Erythroblast (primary cell): ENCODE measurements around the gene POR.
"Not testable (repeated sequence)": the region's sequence is repeated elsewhere in the genome, so short reads cannot be mapped to it uniquely, and the experiment has no call there.

Experiments
- DNase-seq, 2 experiments: peaks; one replicate each; lab custom pipeline; 2025; lab: John Stamatoyannopoulos, UW
- GATA1 ChIP-seq: IDR thresholded peaks from 2 replicates; pipeline ENCODE4 v1.6.1; 2011; ENCODE audit warnings: low read depth, mild to moderate bottlenecking, control low read depth, low read length, moderate library complexity
- POLR2A ChIP-seq: IDR thresholded peaks from 2 replicates; pipeline ENCODE4 v1.6.1; 2011; ENCODE audit warnings: mild to moderate bottlenecking, low read length

POR gene

DNA sequence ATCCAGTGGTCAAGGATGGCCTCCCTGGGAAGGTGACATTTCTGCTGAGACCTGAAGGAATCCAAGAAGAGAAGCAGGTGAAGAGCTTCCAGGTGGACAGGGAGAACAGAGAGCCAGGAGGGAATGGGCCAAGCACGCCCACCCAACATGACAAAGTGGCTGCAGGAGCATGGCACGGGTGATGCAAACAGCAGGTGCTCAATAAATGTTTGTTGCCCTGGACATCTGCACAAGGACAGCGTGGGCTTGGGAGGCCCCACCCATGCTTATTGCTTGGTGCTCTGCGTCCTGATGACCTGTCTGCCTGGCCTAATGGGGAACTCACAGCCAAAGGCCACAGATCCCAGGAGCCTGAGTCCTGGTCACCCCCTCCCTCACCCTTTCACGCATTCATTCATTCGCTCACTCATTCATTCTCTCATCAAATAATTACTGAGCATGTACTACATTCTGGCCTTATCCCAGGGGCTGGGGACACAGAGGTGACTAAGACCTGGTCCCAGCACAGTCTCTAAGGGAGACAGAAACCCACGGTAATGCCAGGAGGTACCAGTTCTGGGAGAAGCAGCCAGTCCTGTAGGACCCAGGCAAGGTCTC lies 23.0 kb upstream of the POR start:
- no peak for DNase-seq
- TF ChIP-seq POLR2A (peak; percentile 21), GATA1 (no peak)

DNA sequence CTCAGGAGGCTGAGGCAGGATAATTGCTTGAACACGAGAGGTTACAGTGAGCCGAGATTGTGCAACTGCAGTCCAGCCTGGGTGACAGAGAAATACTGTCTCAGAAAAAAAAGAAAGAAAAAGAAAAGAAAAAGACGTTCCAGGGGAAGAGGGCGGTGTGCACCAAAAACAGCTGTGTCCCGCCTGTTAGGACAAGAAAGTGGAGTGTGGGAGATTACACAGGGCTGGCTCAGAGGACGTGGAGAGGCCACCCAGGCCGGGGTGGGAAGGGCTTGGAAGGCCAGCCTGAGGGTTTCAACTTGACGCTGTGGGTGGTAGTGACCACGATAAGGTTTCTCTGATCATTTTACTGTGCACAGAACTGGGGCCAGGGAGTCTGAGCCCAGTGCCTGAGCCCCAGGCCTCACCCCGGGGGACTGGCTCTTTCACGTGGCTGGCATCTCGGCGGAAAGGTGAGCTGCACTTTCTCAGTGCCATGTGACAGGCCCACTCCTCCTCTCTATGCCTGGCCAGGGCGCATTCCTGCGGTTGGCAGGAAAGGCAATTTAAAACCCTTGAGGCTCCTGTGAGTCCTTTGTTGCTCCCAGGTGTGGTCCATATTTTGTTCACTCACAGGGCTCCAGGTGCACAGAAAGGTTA lies 22.2 kb upstream of the POR start:
- DNase-seq, result no peak
- TF ChIP-seq POLR2A (no peak), GATA1 (no peak)

DNA sequence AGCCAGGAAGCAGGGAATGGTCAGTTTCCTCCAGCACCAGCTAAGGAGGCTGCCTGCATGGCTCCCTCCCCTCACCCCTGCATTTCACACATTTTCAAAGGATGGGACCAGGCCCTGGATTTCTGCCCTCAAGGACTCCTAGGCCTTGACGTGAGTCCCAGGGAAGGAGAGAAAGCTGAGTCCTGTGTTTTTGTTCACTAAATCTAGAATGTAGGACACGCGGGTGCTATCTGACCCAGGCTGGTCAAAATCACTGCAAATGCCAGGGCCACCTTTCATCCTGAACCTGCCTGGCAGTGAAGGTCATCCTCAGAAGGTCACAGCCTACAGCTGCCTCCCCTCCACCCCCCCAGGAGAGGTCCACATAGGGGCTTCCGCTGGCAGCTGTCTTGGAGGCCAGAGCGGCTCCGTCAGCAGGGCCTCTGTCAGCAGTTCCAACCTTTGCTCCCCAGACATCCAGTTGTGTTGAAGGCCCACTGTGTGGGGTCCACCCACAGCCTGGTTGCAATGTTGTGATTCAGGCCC lies 18.1 kb upstream of the POR start:
- TF ChIP-seq POLR2A (no peak), GATA1 (no peak)
- no peak for DNase-seq

DNA sequence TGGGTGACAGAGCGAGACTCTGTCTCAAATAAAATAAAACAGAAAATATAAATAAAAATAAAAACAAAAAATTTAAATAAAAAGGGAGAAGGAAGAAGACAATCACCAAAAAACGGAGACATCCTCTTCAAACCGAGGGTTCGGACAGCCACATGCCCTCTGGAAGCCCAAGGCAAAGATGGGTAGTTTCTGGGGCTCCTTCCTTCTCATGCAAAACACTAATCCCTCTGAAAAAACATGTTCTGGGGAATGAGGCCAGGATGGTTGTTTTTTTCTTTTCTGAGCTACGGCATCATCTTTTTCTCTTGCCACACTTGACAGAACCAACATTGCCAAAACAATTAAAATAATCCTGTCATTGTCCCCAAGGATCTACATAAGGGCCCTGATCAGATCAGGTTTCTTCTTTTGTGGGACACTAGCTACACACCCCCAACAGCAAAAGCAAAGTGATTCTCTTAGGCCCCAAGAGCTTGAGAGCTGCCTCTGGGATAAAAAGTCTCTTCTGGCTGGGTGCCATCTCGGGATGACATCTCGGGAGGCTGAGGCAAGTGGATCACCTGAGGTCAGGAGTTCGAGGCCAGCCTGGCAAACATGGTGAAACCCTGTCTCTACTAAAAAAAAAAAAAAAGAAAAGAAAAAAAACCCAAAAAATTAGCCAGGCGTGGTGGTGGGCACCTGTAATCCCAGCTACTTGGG lies 14.2 kb upstream of the POR start:
- TF ChIP-seq GATA1, result no peak
- no peak for DNase-seq

DNA sequence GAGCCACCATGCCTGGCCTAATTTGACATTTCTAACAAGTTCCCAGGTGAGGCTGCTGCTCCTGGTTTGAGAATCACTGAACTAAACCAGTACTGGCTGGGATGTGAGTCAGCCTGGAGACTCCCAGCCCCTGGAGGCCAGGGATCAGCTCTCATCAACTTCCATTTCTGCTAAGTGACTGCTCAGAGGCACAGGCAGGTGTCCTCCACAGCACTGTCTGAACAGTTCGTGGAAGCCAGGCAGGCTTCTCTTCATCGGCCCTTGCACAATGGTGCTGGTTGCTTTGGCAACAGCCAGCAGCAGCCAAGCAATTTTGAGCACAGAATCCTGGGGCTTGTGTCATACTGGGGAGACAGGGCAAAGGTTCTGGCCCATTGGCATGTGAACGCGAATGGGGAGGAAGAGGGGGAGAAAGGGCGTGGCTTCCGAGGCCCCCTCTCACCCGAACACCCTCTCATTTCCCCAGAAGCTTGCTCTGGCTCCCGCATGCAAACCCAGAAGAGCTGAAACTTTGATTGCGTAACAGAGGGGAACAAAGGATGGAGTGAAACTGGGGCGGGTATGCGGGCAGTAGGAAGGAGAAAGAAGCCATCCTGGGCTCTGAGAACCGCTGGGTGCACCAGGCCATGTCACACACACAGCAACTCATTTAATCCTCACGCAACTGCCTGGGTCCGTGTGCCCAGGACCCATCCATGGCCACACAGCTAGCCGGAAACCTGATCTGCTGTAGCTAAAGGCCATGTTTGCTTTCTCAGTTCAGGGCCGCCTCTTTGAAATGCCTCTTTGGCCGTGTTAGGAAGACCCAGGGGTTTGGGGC lies 9.0 kb upstream of the POR start:
- no peak for DNase-seq
- TF ChIP-seq POLR2A (no peak), GATA1 (no peak)

DNA sequence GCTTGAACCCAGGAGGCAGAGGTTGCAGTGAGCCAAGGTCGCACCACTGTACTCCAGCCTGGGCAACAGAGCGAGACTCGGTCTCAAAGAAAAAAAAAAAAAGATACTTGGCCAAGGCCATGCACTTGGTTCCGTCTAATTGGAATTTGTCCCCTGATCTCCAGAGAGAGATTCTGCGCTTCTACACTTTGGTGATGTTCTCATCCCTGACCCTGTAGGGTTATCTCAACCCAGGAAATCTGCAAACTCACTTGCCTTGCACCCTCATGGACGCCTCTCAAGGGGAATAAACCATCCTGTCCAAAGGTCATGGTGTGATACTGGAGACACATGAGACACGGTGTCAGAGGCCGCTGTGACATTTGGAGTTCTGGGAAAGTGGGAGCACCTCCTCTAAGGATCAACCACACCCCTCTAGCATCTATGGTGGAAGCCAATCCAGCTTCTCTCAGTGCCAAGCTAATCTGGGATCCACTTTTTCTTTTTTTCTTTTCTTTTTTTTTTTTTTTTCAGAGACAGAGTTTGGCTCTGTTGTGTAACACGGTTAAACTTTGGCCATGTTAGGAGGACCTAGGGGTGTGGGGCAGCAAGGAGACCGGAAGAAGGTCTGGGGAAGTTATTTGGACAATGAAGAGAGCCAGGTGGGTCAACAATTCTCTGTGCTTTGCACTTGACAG lies 7.8 kb upstream of the POR start:
- peak in 1 of 2 experiments; percentile 37 for DNase-seq
- TF ChIP-seq POLR2A (no peak), GATA1 (no peak)

DNA sequence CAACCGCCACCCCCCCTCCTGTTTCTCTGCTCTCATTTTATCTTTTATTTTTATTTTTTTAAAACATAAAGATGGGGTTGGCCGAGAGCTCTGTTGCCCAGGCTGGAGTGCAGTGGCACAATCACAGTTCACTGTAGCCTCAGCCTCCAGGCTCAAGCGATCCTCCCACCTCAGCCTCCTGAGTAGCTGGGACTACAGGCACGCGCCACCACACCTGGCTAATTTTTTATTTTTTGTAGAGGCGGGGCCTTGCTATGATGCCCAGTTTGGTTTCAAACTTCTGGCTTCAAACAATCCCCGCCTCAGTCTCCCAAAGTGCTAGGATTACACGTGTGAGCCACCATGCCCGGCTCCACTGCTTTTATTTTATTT lies 7.3 kb upstream of the POR start:
- not testable (repeated sequence) for DNase-seq

DNA sequence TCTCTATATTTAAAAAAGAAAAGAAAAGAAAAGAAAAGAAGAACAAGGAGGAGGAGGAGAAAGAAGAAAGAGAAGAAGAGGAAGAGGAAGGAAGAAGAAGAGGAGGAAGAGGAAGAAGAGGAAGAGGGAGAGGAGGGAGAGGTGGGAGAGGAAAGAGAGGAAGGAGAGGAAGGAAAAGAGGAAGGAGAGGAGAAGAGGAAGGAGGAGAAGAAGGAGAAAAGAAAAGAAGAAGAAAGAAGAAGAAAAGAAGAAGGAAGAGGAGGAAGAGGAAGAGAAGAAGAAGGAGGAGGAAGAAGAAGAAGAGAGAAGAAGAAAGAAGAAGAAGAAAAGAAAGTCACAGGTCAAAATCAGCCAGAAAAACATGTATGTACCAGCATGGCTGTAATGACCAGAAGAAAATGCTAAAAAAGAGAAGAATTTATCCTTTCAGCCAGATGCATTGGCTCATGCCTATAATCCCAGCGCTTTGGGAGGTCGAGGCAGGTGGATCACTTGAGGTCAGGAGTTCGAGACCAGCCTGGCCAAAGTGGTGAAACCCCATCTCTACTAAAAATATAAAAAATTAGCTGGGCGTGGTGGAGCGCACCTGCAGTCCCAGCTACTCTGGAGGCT lies 5.3 kb upstream of the POR start:
- DNase-seq, result no peak
- TF ChIP-seq GATA1 (no peak), POLR2A (no peak)

DNA sequence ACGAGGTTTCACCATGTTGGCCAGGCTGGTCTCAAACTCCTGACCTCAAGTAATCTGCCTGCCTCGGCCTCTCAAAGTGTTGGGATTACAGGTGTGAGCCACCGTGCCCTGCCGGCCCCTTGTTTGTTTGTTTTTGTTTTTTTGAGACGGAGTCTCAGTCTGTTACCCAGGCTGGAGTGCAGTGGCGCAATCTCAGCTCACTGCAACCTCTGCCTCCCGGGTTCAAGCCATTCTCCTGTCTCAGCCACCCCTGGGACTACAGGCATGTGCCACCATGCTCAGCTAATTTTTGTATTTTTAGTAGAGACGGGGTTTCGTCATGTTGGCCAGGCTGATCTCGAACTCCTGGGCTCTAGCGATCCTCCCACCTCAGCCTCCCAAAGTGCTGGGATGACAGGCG lies 3.8 kb upstream of the POR start:
- DNase-seq, result not testable (repeated sequence)

DNA sequence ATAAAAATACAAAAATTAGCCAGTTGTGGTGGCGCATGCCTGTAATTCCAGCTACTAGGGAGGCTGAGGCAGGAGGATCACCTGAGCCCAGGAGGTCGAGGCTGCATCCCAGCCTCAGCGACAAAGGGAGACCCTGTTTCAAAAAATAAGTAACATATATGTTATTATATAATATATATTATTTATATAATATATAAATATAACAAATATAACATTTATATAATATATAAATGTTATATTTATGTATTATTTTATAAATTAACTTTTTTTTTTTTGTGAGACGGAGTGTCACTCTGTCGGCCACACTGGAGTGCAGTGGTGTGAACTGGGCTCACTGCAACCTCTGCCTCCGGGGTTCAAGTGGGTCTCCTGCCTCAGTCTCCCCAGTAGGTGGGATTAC lies 1.5 kb upstream of the POR start:
- DNase-seq, result no peak
- TF ChIP-seq GATA1 (no peak), POLR2A (no peak)

DNA sequence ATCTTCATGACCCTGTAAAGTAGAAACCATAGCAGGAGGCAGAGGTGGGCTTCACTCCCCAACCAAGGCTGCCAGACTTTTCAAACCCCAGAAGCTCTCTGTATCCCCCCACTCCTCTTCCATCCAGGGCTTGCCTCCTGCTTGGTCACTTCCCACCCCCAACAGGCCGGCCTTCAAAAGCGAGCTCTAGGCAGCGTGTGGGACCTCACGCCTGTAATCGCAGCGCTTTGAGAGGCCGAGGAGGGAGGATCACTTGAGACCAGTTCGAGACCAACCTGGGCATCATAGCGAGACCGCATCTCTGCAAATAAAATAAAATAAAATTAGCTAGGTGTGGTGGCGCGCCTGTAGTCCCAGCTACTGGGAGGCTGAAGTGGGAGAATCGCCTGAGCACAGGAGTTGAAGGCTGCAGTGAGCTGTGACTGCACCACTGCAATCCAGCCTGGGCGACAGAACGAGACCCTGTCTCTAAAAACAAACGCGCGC lies 743 bp upstream of the POR start:
- no peak for TF ChIP-seq POLR2A
- TF ChIP-seq GATA1, result no peak
- no peak for DNase-seq

DNA sequence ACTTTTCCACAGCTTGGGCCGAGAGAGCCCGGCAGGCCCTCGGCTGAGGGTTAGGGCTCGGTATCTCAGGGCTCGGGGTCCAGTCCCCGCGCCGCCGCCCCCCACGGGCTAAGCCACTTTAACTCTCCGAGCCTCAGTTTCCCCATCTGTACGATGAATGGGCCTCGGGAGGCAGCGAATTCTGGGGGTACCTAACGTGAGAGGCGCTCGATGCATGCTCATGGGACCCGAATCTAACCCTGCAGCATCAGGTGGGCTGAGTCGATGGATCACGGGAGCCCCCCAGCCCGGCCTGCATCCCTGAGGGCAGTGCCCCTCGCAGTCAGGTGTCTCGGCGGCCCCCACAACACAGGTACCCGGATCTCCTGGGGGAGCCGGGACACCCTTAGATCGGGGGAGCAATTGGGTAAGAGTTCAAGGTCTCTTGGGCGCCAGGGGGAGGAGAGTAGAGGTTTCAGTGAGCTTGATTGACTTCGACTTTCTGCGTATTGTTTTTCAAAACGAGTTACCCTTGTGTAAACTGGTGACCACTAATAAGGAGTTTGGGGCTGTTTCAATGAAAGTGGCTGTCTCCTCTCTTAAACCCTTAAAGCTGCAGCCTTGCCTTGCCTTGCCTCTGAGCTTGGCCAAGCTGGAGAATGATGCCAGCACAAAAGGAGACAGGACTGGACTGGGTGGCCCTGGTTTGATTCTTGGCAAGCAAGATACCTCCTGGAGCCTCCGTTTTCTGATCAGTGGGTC lies 631 bp downstream of the POR start:
- TF ChIP-seq POLR2A, result no peak
- TF ChIP-seq GATA1, result no peak
- peak; percentile 37 to 49 for DNase-seq

DNA sequence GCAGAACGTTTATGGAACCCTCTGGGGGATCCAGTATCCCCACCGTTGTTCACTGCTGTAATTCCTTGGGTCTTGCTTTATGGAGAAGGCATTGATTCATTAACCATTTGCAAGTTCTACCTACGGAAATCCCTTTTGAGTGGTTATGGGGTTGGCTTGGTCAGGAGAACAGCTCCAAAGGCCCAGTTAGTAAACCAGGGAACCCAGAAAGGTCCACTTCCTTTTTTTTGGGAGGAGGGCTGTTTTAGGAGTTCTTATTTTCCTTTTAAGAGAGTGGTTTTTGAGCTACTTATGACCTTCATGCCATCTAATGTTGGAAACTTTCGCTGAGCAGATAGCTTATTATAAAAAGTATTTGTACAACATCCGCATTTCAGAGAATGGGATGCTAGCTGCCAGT lies 1.3 kb downstream of the POR start:
- DNase-seq, result no peak

More for the DNA sequence above, 1.3 kb downstream of the POR start:
- TF ChIP-seq GATA1, result no peak
- no peak for TF ChIP-seq POLR2A
